HG02981 (cell line): ENCODE measurements around the gene KLHL17.

Experiments used
- ATAC-seq: cut with Tn5 transposase; IDR thresholded peaks from one replicate; pipeline ENCODE4 v1.9.1; 2021; ENCODE audit warnings: mild to moderate bottlenecking, moderate library complexity; ENCODE audit not compliant: unreplicated experiment

Gene KLHL17

DNA sequence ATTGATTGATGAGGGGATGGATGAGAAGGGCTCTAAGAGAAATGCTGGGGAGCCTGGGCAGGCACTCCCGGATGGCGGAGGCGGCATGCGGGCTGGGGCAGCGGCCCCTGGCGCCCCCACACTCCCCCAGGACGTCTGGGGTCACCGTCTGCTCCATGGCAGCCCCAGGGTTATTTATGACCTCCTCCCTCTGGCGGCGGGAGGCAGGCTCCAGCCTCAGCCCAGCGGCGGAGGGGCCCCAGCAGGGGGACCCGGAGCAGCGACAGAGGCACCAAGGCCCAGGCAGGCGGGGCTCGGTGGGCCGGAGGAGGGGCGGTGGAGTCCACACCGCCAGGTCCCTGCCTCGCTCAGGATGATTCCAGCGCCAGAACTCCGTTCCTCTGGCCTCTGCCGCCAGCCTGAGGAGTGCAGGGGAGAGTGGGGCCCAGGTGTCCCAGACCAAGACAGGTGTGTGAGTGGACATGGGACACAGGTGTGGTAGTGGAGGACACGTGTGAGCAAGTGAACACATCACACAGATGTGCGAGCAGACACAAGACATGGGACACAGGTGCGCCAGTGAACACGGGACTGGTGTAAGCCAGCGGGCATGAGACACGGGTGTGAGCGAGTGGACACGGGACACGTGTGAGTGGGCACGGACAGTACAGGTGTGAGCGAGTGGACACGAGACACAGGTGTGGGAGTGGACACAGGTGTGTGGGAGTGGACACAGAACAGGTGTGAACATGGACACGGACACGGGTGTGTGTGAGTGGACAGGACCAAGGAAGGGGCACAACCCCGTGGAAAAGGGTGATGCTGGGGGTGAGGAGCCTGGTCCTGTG, 39.2 kb upstream of the KLHL17 start:
- ATAC-seq = no peak

DNA sequence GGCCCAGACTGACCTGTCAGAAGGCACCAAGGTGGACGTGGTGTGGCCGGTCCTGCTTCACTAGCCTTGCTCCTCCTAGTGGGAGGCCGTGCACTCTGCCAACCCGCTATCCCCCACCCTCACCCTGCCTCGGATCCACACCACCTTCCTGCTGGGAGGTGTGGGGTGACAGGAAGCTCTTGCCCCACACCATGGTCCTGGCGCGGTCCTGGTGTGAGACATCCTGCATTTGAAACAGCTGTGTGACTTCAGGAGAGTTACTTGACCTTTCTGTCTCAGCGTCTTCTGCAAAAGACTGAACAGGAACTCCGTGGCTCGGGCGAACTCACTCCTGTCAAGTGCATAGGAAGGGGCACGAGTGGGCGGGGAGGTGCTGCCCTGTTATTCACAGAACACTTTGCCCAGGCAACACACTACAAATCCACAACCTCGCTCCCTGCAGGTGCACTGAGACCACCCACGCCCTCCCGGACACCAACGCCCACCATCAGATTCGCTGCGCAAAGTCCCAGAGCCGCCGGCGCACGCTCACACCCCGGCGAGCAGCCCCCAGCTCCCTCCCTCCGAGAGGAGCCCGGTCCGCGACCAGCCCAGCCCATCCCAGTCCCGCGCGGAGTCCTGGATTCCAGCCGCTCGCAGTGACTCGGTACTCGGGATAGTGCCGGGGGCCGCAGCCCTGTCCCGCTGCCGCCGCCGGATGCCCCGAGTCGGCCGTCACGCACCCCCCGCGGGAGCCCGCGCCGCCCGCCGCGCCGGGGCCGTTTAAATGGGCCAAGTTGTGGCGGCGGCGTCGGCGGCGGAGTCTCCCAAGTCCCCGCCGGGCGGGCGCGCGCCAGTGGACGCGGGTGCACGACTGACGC, 37.0 kb upstream of the KLHL17 start, which contains the start of gene SAMD11:
TSS of gene SAMD11 (plus strand) at position 793 of the 860 bp plus-strand sequence. CDS start 509 bp downstream, outside the sequence.
- ATAC-seq = no peak

DNA sequence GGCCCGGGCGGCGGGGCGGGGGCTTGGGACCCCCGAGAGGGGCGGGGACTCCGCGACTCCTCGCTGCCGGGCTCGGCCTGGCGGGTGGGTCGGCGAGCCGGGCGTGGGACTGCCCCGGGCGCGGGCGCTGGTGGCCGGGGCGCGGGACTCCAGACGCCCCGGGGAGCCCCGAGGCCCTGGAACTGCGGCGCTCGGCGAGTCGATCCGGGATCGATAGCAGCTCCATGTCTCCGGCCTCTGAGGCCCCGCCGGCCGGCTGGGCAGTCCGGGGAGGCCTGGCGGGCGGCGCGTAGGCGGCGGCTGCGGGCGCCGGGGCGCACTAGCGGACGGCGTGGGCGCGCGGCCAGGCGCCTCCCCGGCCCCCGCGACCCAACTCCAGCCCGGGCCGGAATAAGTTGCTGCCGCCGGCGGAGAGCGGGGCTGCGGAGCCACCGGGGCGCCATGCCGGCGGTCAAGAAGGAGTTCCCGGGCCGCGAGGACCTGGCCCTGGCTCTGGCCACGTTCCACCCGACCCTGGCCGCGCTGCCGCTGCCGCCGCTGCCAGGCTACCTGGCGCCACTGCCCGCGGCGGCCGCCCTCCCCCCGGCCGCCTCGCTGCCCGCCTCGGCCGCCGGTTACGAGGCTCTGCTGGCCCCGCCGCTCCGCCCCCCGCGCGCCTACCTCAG, 36.3 kb upstream of the KLHL17 start:
- no peak for ATAC-seq

GRCh38 chr1:924656-925560, 35.5 kb upstream of the KLHL17 start:
- ATAC-seq = no peak

DNA sequence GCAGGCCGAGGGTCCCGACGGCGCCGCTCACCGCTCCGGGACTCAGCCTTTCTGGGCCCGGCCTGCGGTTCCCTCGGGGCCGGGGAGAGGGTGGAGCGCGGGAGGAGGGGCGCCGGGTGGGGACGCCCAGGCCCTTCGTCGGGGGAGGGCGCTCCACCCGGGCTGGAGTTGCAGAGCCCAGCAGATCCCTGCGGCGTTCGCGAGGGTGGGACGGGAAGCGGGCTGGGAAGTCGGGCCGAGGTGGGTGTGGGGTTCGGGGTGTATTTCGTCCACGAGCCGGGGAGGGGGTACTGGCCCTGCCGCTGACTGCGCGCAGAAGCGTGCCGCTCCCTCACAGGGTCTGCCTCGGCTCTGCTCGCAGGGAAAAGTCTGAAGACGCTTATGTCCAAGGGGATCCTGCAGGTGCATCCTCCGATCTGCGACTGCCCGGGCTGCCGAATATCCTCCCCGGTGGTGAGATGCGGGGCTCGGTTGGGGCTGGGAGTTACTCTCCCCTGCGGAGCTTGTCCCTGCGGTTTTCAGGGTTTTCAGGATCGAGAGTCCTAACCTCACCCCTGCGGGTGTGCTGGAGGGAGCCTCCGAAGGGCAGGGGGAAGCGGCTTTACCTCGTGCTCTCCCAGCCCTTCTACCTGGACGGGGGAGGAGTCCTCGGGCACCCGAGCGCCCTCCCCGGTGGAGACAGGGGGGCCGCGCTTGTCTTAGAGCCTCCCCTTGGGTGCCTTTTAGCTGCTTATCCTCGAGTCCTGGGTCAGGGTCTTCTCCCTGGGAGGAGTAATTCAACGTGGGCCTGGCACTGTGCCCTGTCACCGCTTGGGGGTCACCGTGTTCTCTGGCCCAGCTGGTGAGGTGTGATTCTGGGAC, 34.6 kb upstream of the KLHL17 start:
- ATAC-seq = no peak

GRCh38 chr1:927234-927633, 33.1 kb upstream of the KLHL17 start:
- no peak for ATAC-seq

GRCh38 chr1:927748-928147, 32.6 kb upstream of the KLHL17 start:
- ATAC-seq = no peak

- no peak for ATAC-seq
Observed at GRCh38 chr1:928825-929661, 31.3 kb upstream of the KLHL17 start.

GRCh38 chr1:929712-930632, 30.4 kb upstream of the KLHL17 start:
- no peak for ATAC-seq

DNA sequence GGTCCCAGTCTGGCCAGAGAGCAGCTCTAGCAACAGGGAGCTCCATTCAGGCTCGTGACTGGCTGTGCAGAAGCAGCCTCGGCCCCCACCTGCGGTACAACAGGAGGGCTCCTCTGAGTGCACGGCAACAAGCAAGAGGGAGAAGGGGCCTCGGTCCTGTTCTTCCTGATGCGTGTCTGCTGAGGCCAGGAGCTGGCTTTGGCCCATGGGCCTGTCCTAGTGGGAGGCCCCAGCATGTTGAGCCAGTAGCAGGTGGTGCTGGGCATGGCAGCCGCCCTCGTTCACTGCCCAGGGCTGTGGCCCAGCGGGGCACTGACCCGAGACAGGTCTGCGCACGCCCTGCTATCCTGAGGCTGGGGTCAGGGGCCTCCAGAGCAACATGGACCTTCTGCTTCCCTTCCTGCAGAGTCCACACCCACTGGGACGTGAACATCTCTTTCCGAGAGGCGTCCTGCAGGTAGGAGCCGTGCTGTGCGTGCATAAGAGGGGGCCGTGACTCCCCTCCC, 29.7 kb upstream of the KLHL17 start:
- no peak for ATAC-seq

DNA sequence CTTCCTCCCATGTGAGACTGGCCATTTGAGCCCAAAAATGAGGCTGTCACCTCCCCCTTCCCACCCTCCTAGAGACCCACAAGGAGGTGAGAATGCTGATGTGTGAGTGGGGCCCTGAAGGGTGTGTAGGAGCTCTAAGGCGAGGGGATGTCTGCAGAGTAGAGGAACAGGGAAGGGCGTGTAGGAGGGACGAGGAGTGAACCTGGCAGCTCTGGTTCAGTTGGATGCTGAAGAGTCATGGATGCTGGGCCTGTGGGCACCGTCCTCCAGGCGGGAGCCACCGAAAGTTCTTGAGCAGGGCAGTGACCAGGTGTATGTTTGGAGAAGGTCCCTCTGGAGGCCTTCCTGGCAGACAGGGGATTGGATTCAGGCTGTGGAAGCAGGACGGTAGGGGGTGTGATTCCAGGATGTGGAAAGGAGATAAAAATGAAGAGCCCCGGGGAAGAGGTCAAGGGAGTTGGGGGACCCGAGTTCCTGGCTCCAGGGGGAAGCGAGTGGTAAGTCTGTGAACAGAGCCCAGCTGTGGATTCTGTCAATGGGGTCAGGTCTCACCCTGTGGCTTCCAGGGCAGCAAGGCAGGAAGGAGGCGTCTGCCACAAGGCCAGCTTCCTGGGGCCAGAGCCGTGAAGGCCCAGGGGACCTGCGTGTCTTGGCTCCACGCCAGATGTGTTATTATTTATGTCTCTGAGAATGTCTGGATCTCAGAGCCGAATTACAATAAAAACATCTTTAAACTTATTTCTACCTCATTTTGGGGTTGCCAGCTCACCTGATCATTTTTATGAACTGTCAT, 28.8 kb upstream of the KLHL17 start:
- no peak for ATAC-seq

DNA sequence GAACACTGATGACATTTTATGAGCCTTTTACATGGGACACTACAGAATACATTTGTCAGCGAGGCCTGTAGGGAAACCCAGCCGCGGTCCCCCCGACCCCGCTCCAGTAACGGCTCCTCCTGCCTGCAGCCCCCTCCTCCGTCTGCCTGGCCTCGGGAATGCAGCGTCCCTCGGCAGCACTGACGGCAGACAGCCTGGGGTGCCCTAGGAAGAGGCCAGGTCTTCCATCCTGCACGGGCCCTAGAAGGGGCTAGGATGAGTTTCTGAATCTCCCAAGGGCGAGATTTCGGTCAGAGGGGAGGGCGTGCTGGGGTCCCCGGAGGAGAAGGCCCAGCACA, 28.2 kb upstream of the KLHL17 start:
- ATAC-seq = no peak

GRCh38 chr1:932776-933602, 27.4 kb upstream of the KLHL17 start:
- ATAC-seq = no peak

DNA sequence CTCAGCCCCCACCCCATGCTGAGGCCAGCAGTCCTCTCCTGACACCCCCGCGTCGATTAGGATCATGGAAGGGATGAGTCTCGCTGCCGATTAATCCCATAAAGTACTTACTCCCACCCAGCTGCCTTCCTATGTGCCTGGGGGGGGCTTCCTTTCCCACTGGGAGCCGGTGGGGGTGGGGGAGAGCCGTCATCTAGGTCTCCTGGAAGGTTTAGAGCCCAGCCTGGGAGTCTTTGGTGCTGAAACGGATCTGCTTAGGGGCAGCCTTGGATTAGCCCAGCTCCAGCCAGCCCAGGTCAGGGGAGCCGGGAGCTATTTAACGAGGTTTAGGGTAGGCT, 26.8 kb upstream of the KLHL17 start:
- ATAC-seq = no peak

GRCh38 chr1:934991-935750, 25.2 kb upstream of the KLHL17 start:
- no peak for ATAC-seq
